HUES48 (cell line): ENCODE data around the gene CEPT1.

Experiments
- H3K27ac ChIP-seq: one replicate; pipeline ENCODE4 v1.7.0; 2013; ENCODE audit warnings: low read depth, low read length, inconsistent platforms
- H3K27me3 ChIP-seq: 2 replicates; pipeline ENCODE4 v1.6.1; 2013; ENCODE audit warnings: mild to moderate bottlenecking, low read length; ENCODE audit not compliant: control insufficient read depth, insufficient read depth
- H3K36me3 ChIP-seq: 2 replicates; pipeline ENCODE4 v1.6.1; 2013; ENCODE audit warnings: low read length; ENCODE audit not compliant: control insufficient read depth, insufficient read depth
- H3K4me1 ChIP-seq: 2 replicates; pipeline ENCODE4 v1.6.1; 2013; ENCODE audit warnings: mild to moderate bottlenecking, low read length; ENCODE audit not compliant: control insufficient read depth, insufficient read depth
- H3K4me3 ChIP-seq: 2 replicates; pipeline ENCODE4 v1.5.1; 2013; ENCODE audit warnings: mild to moderate bottlenecking, low read depth, low read length
- H3K9ac ChIP-seq: 2 replicates; pipeline ENCODE4 v1.6.1; 2013; ENCODE audit warnings: mild to moderate bottlenecking, low read depth, low read length, moderate library complexity
- H3K9me3 ChIP-seq: 2 replicates; pipeline ENCODE4 v1.6.1; 2013; ENCODE audit warnings: low read length; ENCODE audit not compliant: control insufficient read depth, insufficient read depth

The CEPT1 gene

GRCh38 chr1:111129376-111129775 is 10.6 kb upstream of the CEPT1 start:
- Histone ChIP-seq H3K27me3 (no peaks in the 10 kb centered on the region), H3K27ac (no peak overlapping the region), H3K4me1 (no peaks in the 10 kb centered on the region), H3K9ac (no peak overlapping the region), H3K4me3 (no peak overlapping the region), H3K9me3 (no peaks in the 10 kb centered on the region), H3K36me3 (peaks cover 48% of the 10 kb centered on the region)

GRCh38 chr1:111131693-111132092 is 8.3 kb upstream of the CEPT1 start:
- Histone ChIP-seq H3K27ac (no peak overlapping the region), H3K36me3 (peaks cover 43% of the 10 kb centered on the region), H3K27me3 (no peaks in the 10 kb centered on the region), H3K4me3 (no peak overlapping the region), H3K9ac (no peak overlapping the region), H3K4me1 (no peaks in the 10 kb centered on the region), H3K9me3 (no peaks in the 10 kb centered on the region)

GRCh38 chr1:111133866-111134265 is 6.2 kb upstream of the CEPT1 start:
- Histone ChIP-seq H3K9me3 (no peaks in the 10 kb centered on the region), H3K9ac (no peak overlapping the region), H3K27ac (no peak overlapping the region), H3K27me3 (no peaks in the 10 kb centered on the region), H3K36me3 (peaks cover 39% of the 10 kb centered on the region), H3K4me3 (no peak overlapping the region), H3K4me1 (peaks cover 6% of the 10 kb centered on the region)

GRCh38 chr1:111139324-111139955 is 583 bp upstream of the CEPT1 start:
- H3K9ac ChIP-seq = peak overlapping the region; percentile 86
- H3K9me3 ChIP-seq = no peaks in the 10 kb centered on the region
- no peaks in the 10 kb centered on the region for H3K27me3 ChIP-seq
- peak overlapping the region; percentile 97 for H3K4me3 ChIP-seq
- H3K4me1 ChIP-seq = peaks cover 21% of the 10 kb centered on the region
- H3K27ac ChIP-seq = peak overlapping the region; percentile 98
- peaks cover 29% of the 10 kb centered on the region for H3K36me3 ChIP-seq

DNA sequence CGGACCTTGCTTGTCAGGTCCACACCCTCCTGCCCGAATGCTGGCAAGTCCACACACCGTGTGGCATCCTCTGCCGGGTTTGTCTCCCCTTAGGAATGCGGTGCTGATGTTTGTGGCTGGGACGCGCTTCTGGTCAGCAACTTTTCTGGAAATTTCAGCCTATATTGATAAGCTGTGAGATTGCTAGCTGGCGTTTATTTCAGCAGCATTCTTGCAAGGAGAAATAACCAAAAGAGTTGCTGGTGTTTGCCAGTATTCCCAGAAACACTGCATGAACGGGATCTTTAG is 601 bp downstream of the CEPT1 start:
- peaks cover 24% of the 10 kb centered on the region for H3K36me3 ChIP-seq
- no peaks in the 10 kb centered on the region for H3K27me3 ChIP-seq
- H3K27ac ChIP-seq = peak overlapping the region; percentile 98
- peaks cover 21% of the 10 kb centered on the region for H3K4me1 ChIP-seq
- peak overlapping the region; percentile 97 for H3K4me3 ChIP-seq
- peak overlapping the region; percentile 86 for H3K9ac ChIP-seq
- H3K9me3 ChIP-seq = no peaks in the 10 kb centered on the region

GRCh38 chr1:111141245-111142220 is 1.5 kb downstream of the CEPT1 start:
- Histone ChIP-seq H3K36me3 (peaks cover 15% of the 10 kb centered on the region), H3K4me3 (peak overlapping the region; percentile 97), H3K27me3 (no peaks in the 10 kb centered on the region), H3K4me1 (peaks cover 21% of the 10 kb centered on the region), H3K9ac (no peak overlapping the region; the same call in 1 of the 2 replicates), H3K27ac (no peak overlapping the region), H3K9me3 (no peaks in the 10 kb centered on the region)

- no peak overlapping the region; the same call in 1 of the 2 replicates for H3K4me3 ChIP-seq
- peaks cover 21% of the 10 kb centered on the region for H3K4me1 ChIP-seq
- peak overlapping the region; percentile 32 for H3K27ac ChIP-seq
- no peaks in the 10 kb centered on the region for H3K27me3 ChIP-seq
- peaks cover 10% of the 10 kb centered on the region for H3K36me3 ChIP-seq
- no peak overlapping the region for H3K9ac ChIP-seq
- no peaks in the 10 kb centered on the region for H3K9me3 ChIP-seq
Measured at GRCh38 chr1:111142356-111142975, 2.4 kb downstream of the CEPT1 start.

DNA sequence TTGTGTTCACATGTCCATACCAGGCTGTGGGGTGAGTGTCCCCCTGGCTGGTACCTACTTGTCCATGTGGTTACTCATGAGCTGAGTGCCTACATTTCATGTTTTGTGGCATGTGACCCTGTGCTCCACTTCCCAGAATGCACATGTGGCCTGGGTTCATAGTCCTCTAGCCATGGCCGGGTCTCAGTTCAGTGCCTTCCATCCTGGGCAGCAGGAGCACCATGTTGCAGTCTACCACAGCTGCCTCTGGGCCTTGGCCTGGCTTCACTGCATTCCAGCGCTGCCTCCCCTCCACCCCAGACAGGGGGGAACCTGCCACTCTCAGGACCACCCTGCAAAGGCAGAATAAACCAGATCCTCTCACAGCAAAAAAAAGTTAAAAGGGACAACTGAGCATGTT is 5.5 kb downstream of the CEPT1 start:
- H3K9me3 ChIP-seq = no peaks in the 10 kb centered on the region
- H3K36me3 ChIP-seq = peaks cover 34% of the 10 kb centered on the region
- no peak overlapping the region for H3K27ac ChIP-seq

GRCh38 chr1:111145963-111146768 is 6.1 kb downstream of the CEPT1 start:
- H3K9ac ChIP-seq = no peak overlapping the region
- H3K27ac ChIP-seq = no peak overlapping the region
- no peaks in the 10 kb centered on the region for H3K27me3 ChIP-seq
- peaks cover 15% of the 10 kb centered on the region for H3K4me1 ChIP-seq
- no peak overlapping the region for H3K4me3 ChIP-seq
- peaks cover 40% of the 10 kb centered on the region for H3K36me3 ChIP-seq
- H3K9me3 ChIP-seq = no peaks in the 10 kb centered on the region

More for the DNA sequence above, 5.5 kb downstream of the CEPT1 start:
- H3K27me3 ChIP-seq = no peaks in the 10 kb centered on the region
- H3K4me3 ChIP-seq = no peak overlapping the region
- H3K4me1 ChIP-seq = peaks cover 18% of the 10 kb centered on the region
- H3K9ac ChIP-seq = no peak overlapping the region

DNA sequence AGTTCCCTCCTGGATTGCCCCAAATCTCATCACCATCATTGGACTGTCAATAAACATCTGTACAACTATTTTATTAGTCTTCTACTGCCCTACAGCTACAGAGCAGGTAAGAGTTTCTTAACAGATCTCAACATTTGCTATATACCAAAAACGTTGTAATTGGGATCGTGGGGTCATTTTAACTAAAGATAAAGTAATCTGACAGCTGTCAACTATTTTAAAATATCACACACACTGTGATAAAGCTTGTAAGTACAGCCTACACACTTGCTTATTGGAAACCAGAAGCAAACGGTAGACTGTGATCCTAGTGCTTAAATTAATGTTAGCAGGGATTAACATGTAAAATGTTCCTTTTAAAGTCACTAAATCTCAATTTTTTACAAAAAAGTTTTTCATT is 7.9 kb downstream of the CEPT1 start:
- Histone ChIP-seq H3K36me3 (peaks cover 57% of the 10 kb centered on the region), H3K4me1 (peaks cover 3% of the 10 kb centered on the region; the same call in 1 of the 2 replicates), H3K27ac (no peak overlapping the region), H3K4me3 (no peak overlapping the region), H3K9me3 (no peaks in the 10 kb centered on the region), H3K9ac (no peak overlapping the region), H3K27me3 (no peaks in the 10 kb centered on the region)
